Ramos (cell line): ENCODE measurements around the gene CLCC1.

Source experiments
- in situ Hi-C: fragments of 300-500 bp; cut with MboI; formaldehyde crosslinking; loops from one replicate; pipeline ENCODE4 v1.14.3; 2022; ENCODE audit warnings: low sequenced_read_pairs; ENCODE audit not compliant: unreplicated experiment

Gene CLCC1

GRCh38 chr1:108925920-108926319 is 37.4 kb downstream of the CLCC1 start:
- in situ Hi-C loops, result no loop called here

DNA sequence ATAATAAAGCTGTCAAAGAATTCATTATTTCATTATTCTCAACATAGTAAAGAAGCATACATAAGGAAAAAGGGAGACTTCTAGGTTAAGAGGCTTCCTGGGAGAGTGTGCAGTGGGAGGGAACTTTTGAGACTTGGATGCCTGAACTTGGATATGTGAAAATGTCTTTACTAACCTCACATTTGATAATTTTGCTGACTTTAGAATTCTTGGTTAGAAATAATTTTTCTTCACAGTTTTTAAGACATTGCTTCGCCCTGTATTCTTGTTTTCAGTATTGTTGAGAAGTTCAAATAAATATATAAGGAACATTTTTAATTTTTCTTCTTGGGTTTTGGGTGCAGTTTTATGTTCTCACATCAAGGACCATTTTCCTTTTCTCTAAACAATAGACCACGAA is 46.5 kb downstream of the CLCC1 start:
- in situ Hi-C loops, result no loop called here
